Measurements from ENCODE around the gene ABCC1.

The ABCC1 gene

DNA sequence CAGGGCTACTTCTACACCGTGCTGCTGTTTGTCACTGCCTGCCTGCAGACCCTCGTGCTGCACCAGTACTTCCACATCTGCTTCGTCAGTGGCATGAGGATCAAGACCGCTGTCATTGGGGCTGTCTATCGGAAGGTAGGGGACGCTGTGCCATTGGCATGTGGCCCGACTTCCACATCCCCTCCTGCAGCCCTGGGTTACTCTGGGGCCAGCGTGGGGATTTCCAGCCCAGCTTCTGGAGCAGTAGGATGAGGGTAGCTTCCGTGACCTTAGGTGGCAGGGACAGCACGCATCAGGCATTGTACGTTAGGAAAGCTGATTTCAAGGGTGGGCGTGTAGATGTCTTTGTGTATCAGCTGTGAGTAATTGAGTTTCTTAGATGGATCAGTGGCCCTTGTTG is 96.5 kb downstream of the ABCC1 start:
- Histone ChIP-seq H2BK5ac (ENCODE audit: low read depth, low read length, poor library complexity) (no peak overlapping the region), H3K79me2 (ENCODE audit: control insufficient read depth, insufficient read depth, low read length, poor library complexity) (no peaks in the 10 kb centered on the region), H2AFZ (ENCODE audit: insufficient read depth, low read length, poor library complexity) (no peak overlapping the region), H3K27ac (ENCODE audit: low read depth, low read length) (no peak overlapping the region), H3K9ac (ENCODE audit: low read length) (no peak overlapping the region), H3K4ac (ENCODE audit: low read depth, low read length) (no peak overlapping the region), H3K36me3 (ENCODE audit: control insufficient read depth in 1 of 2, insufficient read depth in 2 of 2, low read length in 2 of 2) (peaks cover 19 to 24% of the 10 kb centered on the region in 2 experiments), H3K23ac (ENCODE audit: low read length) (no peak overlapping the region), H3K4me1 (ENCODE audit: control insufficient read depth in 1 of 2, insufficient read depth in 2 of 2, low read length in 2 of 2) (peaks cover 9 to 13% of the 10 kb centered on the region in 2 experiments), H3K79me1 (ENCODE audit: low read length) (no peaks in the 10 kb centered on the region), H3K9me3 (ENCODE audit: insufficient read depth, low read depth, low read length) (no peaks in the 10 kb centered on the region), H2BK12ac (ENCODE audit: low read length) (no peak overlapping the region), H3K18ac (ENCODE audit: low read length) (no peak overlapping the region), H3K4me2 (ENCODE audit: low read length) (no peak overlapping the region), H2AK5ac (ENCODE audit: low read length) (no peak overlapping the region), H4K91ac (ENCODE audit: low read depth, low read length) (no peak overlapping the region), H3K14ac (ENCODE audit: low read length) (no peak overlapping the region), H4K8ac (ENCODE audit: low read depth, low read length) (no peak overlapping the region), H4K12ac (ENCODE audit: low read depth, low read length) (no peak overlapping the region), H3K27me3 (ENCODE audit: insufficient read depth, low read length) (no peaks in the 10 kb centered on the region), H2BK120ac (ENCODE audit: insufficient read depth, low read length, poor library complexity) (no peak overlapping the region), H3K4me3 (ENCODE audit: low read depth, low read length) (no peak overlapping the region)
- DNase-seq: peak; percentile 8 to 35
- WGBS (ENCODE audit: extremely low coverage, insufficient coverage, insufficient read length): no CpG with 5 or more reads among the region's 12 CpGs

DNA sequence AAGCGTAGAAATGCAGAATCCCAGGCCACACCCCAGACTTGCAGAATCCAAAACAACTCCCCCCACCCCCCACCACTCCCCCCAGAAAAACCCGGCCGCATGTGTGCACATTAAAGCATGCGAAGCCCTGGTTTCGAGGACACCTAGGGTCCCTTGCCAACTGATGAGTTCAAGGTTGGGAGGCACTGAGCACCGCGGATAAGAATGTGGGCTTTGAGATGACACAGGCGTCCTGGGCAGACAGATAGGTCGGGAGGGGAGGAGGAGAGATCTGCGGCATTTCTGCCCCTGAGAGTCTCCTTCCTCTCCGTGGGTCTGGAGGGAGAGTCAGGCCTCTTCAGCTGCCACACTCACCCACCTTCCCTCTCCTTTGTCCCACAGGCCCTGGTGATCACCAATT is 98.3 kb downstream of the ABCC1 start:
- Histone ChIP-seq H3K36me3 (ENCODE audit: control insufficient read depth in 1 of 2, insufficient read depth in 2 of 2, low read length in 2 of 2) (peaks cover 25 to 29% of the 10 kb centered on the region in 2 experiments), H3K18ac (ENCODE audit: low read length) (no peak overlapping the region), H3K4ac (ENCODE audit: low read depth, low read length) (no peak overlapping the region), H3K27ac (ENCODE audit: low read depth, low read length) (no peak overlapping the region), H3K79me1 (ENCODE audit: low read length) (no peaks in the 10 kb centered on the region), H3K27me3 (ENCODE audit: insufficient read depth, low read length) (no peaks in the 10 kb centered on the region), H3K14ac (ENCODE audit: low read length) (no peak overlapping the region), H4K91ac (ENCODE audit: low read depth, low read length) (no peak overlapping the region), H4K12ac (ENCODE audit: low read depth, low read length) (no peak overlapping the region), H2BK12ac (ENCODE audit: low read length) (no peak overlapping the region), H3K4me1 (ENCODE audit: control insufficient read depth in 1 of 2, insufficient read depth in 2 of 2, low read length in 2 of 2) (peaks cover 0 to 6% of the 10 kb centered on the region in 2 experiments), H2BK5ac (ENCODE audit: low read depth, low read length, poor library complexity) (no peak overlapping the region), H3K4me2 (ENCODE audit: low read length) (no peak overlapping the region), H4K8ac (ENCODE audit: low read depth, low read length) (no peak overlapping the region), H3K4me3 (ENCODE audit: low read depth, low read length) (no peak overlapping the region), H2BK120ac (ENCODE audit: insufficient read depth, low read length, poor library complexity) (no peak overlapping the region), H3K23ac (ENCODE audit: low read length) (no peak overlapping the region), H2AFZ (ENCODE audit: insufficient read depth, low read length, poor library complexity) (no peak overlapping the region), H3K79me2 (ENCODE audit: control insufficient read depth, insufficient read depth, low read length, poor library complexity) (no peaks in the 10 kb centered on the region), H3K9ac (ENCODE audit: low read length) (no peak overlapping the region), H3K9me3 (ENCODE audit: insufficient read depth, low read depth, low read length) (no peaks in the 10 kb centered on the region), H2AK5ac (ENCODE audit: low read length) (no peak overlapping the region)
- no CpG with 5 or more reads among the region's 11 CpGs for WGBS (ENCODE audit: extremely low coverage, insufficient coverage, insufficient read length)
- DNase-seq: no peak

DNA sequence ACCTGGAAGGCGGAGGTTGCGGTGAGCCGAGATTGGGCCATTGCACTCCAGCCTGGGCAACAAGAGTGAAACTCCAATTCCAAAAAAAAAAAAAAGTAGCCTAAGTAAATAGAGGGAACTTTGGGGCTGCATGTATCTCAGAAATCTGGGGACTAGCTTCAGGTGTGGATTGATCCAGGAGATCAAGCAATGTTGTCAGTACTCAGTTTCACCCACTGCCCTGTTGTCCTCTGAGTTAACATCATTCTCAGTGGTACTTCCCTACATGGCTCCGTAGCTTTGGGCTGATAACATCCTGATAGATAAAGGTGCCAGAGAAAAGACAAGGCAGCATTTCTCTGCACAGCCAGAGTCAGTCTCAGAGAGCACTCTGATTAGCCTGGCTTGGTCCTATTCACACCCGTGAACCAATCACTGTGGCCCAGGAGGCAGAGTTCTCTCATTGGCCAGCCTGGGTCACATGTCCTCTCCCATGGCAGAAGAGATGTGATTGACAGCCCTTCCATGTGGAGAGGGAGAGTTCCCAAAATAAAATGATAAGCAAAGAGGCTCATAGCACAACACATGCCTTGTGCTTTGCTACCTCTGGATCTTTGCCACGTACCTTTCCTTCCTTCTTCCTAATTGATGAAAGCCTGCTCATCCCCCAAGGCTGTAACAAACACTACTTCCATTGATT is 99.6 kb downstream of the ABCC1 start:
- H3K9ac ChIP-seq (ENCODE audit: low read length): no peak overlapping the region
- H3K4ac ChIP-seq (ENCODE audit: low read depth, low read length): no peak overlapping the region
- no peaks in the 10 kb centered on the region for H3K27me3 ChIP-seq (ENCODE audit: insufficient read depth, low read length)
- no CpG with 5 or more reads among the region's 6 CpGs for WGBS (ENCODE audit: extremely low coverage, insufficient coverage, insufficient read length)
- H3K79me1 ChIP-seq (ENCODE audit: low read length): no peaks in the 10 kb centered on the region
- H3K4me3 ChIP-seq (ENCODE audit: low read depth, low read length): no peak overlapping the region
- no peak overlapping the region for H2AK5ac ChIP-seq (ENCODE audit: low read length)
- H4K12ac ChIP-seq (ENCODE audit: low read depth, low read length): no peak overlapping the region
- peaks cover 27 to 28% of the 10 kb centered on the region in 2 experiments for H3K36me3 ChIP-seq (ENCODE audit: control insufficient read depth in 1 of 2, insufficient read depth in 2 of 2, low read length in 2 of 2)
- no peak overlapping the region for H4K91ac ChIP-seq (ENCODE audit: low read depth, low read length)
- no peak for DNase-seq
- H3K4me1 ChIP-seq (ENCODE audit: control insufficient read depth in 1 of 2, insufficient read depth in 2 of 2, low read length in 2 of 2): peaks cover 0 to 6% of the 10 kb centered on the region in 2 experiments
- H3K18ac ChIP-seq (ENCODE audit: low read length): no peak overlapping the region
- H3K4me2 ChIP-seq (ENCODE audit: low read length): no peak overlapping the region
- no peak overlapping the region for H2AFZ ChIP-seq (ENCODE audit: insufficient read depth, low read length, poor library complexity)
- H2BK120ac ChIP-seq (ENCODE audit: insufficient read depth, low read length, poor library complexity): no peak overlapping the region
- no peak overlapping the region for H4K8ac ChIP-seq (ENCODE audit: low read depth, low read length)
- no peak overlapping the region for H3K23ac ChIP-seq (ENCODE audit: low read length)
- no peak overlapping the region for H2BK5ac ChIP-seq (ENCODE audit: low read depth, low read length, poor library complexity)
- H3K79me2 ChIP-seq (ENCODE audit: control insufficient read depth, insufficient read depth, low read length, poor library complexity): no peaks in the 10 kb centered on the region
- no peak overlapping the region for H3K27ac ChIP-seq (ENCODE audit: low read depth, low read length)
- H3K9me3 ChIP-seq (ENCODE audit: insufficient read depth, low read depth, low read length): no peaks in the 10 kb centered on the region
- no peak overlapping the region for H2BK12ac ChIP-seq (ENCODE audit: low read length)
- H3K14ac ChIP-seq (ENCODE audit: low read length): no peak overlapping the region

DNA sequence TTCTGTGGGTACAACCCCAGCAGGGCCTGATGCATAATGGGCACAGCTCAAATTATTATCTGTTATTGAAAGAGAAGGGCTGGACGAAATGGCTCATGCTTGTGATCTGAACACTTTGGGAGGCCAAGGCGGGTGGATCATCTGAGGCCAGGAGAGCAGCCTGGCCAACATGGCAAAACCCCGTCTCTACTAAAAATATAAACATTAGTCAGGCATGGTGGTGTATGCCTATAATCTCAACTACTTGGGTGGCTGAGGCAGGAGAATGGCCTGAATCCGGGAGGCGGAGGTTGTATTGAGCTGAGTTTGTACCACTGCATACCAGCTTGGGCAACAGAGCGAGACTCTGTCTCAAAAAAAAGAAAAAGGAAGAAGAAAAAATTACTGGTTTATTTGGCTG is 100.7 kb downstream of the ABCC1 start:
- no peak overlapping the region for H4K91ac ChIP-seq (ENCODE audit: low read depth, low read length)
- H3K4ac ChIP-seq (ENCODE audit: low read depth, low read length): no peak overlapping the region
- H2AFZ ChIP-seq (ENCODE audit: insufficient read depth, low read length, poor library complexity): no peak overlapping the region
- H3K27me3 ChIP-seq (ENCODE audit: insufficient read depth, low read length): no peaks in the 10 kb centered on the region
- no peak for DNase-seq
- no peak overlapping the region for H2BK12ac ChIP-seq (ENCODE audit: low read length)
- H3K79me1 ChIP-seq (ENCODE audit: low read length): no peaks in the 10 kb centered on the region
- no peak overlapping the region for H2BK5ac ChIP-seq (ENCODE audit: low read depth, low read length, poor library complexity)
- H3K79me2 ChIP-seq (ENCODE audit: control insufficient read depth, insufficient read depth, low read length, poor library complexity): no peaks in the 10 kb centered on the region
- no peak overlapping the region for H3K23ac ChIP-seq (ENCODE audit: low read length)
- H3K9me3 ChIP-seq (ENCODE audit: insufficient read depth, low read depth, low read length): no peaks in the 10 kb centered on the region
- H3K4me3 ChIP-seq (ENCODE audit: low read depth, low read length): no peak overlapping the region
- H2AK5ac ChIP-seq (ENCODE audit: low read length): no peak overlapping the region
- no peak overlapping the region for H3K27ac ChIP-seq (ENCODE audit: low read depth, low read length)
- WGBS (ENCODE audit: extremely low coverage, insufficient coverage, insufficient read length): no CpG with 5 or more reads among the region's 6 CpGs
- no peak overlapping the region for H3K18ac ChIP-seq (ENCODE audit: low read length)
- H3K9ac ChIP-seq (ENCODE audit: low read length): no peak overlapping the region
- H3K14ac ChIP-seq (ENCODE audit: low read length): no peak overlapping the region
- no peak overlapping the region for H2BK120ac ChIP-seq (ENCODE audit: insufficient read depth, low read length, poor library complexity)
- H3K4me2 ChIP-seq (ENCODE audit: low read length): no peak overlapping the region
- peaks cover 28 to 30% of the 10 kb centered on the region in 2 experiments for H3K36me3 ChIP-seq (ENCODE audit: control insufficient read depth in 1 of 2, insufficient read depth in 2 of 2, low read length in 2 of 2)
- H3K4me1 ChIP-seq (ENCODE audit: control insufficient read depth in 1 of 2, insufficient read depth in 2 of 2, low read length in 2 of 2): peaks cover 0 to 6% of the 10 kb centered on the region in 2 experiments
- H4K8ac ChIP-seq (ENCODE audit: low read depth, low read length): no peak overlapping the region
- H4K12ac ChIP-seq (ENCODE audit: low read depth, low read length): no peak overlapping the region

All from trophoblast cell (in vitro differentiated cells and primary cell).